Endometrial microvascular endothelial cells (primary cell): ENCODE results near the gene SIGLEC14. TPM values are rescaled to one million over a fixed set of nuclear protein-coding genes. Genes with fewer than 3 reads are reported as not detected.
"Not testable (repeated sequence)": the region's sequence is repeated elsewhere in the genome, so short reads cannot be mapped to it uniquely, and the experiment has no call there.

Experiments
- in situ Hi-C: cut with HindIII; loops from 2 replicates; pipeline ENCODE4 v1.10.0; 2017; ENCODE audit warnings: low sequenced_read_pairs, low pct_unique_long_range_greater_than_20kb; ENCODE audit errors: inconsistent ontology term
- total RNA-seq: library from RNA; depleted of rRNA; stranded (reverse); fragments of >200 nt; gene quantifications from one replicate; pipeline ENCODE4 v1.2.3, GENCODE V29; 2015; ENCODE audit errors: inconsistent ontology term

SIGLEC14 gene
- total RNA-seq, 1 donor from 2014 or later = 0.28 TPM

DNA sequence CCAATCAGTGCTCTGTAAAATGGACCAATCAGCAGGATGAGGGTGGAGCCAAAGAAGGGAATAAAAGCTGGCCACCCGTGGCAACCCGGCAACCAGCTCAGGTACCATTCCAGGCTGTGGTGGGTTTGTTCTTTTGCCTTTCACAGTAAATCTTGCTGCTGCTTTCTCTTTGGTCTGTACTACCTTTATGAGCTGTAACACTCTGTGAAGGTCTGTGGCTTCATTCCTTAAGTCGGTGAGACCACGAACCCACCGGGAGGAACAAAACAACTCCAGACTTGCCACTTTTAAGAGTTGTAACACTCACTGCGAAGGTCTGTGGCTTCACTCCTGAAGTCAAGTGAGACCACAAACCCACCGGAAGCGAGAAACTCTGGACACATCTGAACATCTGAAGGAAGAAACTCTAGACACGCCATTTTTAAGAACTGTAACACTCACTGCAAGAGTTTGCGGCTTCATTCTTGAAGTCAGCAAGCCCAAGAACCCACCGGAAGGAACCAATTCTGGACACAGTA lies 30.0 kb upstream of the SIGLEC14 start:
- in situ Hi-C loops = no loop called here

DNA sequence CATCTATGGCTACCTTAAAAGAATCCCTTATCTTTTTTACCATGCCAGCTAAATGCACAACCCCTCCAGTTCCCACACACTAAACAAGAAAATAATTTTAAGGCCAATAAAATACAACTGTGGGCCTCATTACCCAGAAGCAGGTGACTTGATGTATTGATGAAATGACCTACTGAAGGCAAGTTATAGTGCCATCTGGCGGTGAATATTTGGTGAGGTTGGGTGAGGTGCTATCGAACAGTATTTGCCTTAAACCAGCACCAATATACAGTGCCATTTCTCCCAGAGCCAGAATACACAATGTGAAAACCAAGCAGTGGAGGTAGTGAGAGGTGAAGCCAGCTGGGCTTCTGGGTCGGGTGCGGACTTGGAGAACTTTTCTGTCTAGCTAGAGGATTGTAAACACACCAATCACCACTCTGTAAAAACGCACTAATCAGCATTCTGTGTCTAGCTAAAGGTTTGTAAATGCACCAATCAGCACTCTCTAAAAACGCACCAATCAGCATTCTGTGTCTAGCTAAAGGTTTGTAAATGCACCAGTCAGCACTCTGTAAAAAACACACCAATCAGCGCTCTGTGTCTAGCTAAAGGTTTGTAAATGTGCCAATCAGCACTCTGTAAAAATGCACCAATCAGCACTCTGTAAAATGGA lies 29.4 kb upstream of the SIGLEC14 start:
- in situ Hi-C loops = not testable (repeated sequence)

DNA sequence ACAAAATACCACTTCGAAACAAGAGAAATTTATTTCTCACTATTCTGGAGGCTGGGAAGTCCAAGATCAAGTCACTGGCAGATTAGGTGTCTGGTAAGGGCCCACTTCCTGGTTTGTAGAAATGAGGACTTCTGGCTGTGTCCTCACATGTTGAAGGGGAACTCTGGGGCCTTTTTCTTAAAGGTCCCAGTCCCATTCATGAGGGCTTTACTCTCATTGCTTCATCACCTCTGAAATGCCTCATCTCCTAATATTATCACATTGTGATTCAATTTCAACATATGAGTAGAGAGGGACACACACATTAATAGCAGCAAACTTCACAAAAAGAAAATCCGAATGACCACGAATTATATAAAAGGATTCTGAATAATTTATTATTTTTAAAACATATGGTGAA lies 21.6 kb upstream of the SIGLEC14 start:
- in situ Hi-C loops = no loop called here

GRCh38 chr19:51664997-51665396 lies 18.4 kb upstream of the SIGLEC14 start:
- in situ Hi-C loops = no loop called here

DNA sequence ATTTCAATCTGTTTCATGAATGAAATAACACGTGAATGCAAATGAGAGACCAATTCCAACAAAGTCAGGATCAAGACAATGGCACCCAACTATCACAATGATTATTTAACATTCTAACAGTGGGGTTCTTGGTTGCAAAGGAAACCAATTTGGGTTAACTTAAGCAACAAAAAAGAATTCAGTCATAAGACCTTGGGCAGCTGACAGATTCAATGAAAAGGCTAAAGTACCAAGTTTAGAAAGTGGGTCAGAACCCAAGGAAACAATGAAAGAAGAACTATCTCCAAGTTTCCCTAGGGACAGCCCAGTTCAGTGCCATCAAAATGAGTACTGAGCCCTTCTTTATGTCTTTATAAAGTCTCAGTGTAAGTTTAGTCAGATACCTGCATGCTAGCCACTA lies 17.5 kb upstream of the SIGLEC14 start:
- in situ Hi-C loops = no loop called here

- in situ Hi-C loops = no loop called here
Measured at GRCh38 chr19:51663650-51664049, 17.0 kb upstream of the SIGLEC14 start.

DNA sequence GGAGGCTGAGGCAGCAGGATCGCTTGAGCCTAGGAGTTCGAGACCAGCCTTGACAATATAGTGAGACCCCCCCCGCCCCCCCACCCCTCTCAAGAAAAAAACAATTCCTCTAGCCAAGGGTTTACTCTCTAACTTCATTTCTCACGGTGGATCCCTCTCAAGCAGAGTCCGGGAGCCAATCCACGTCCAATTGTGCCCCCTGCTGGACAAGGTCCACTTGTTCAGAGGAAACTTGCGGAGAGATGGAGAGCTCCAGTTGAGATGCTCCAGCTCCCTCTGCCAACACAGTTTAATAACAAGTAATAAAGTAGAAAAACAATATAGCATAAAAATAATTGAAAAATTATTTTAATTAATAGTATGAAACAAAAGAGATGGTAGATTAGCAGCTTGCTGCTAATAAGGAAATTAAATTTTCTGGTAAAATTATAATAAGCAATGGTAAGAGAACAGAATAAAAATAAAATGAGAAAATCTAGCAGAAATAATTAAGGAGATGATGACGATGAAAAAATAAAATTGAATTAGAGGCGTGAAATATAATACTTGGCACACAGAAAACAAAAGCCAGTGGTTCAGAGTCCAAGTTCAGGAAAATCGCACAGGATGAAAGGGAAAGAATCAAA lies 14.5 kb upstream of the SIGLEC14 start:
- in situ Hi-C loops = no loop called here

- in situ Hi-C loops = no loop called here
Measured at GRCh38 chr19:51654783-51655182, 8.2 kb upstream of the SIGLEC14 start.

DNA sequence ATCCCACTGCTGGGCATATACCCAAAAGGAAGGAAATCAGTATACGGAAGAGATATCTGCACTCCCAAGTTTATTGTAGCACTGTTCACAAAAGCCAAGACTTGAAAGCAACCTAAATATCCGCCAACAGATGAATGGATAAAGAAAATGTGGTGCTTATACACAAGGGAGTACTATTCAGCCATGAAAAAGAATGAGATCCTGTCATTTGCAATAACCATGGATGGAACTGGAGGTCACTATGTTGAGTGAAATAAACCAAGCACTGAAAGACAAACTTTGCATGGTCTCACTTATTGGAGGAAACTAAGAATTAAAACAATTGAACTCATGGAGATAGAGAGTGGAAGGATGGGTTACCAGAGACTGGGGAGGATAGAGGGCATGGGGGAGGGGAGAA lies 6.5 kb upstream of the SIGLEC14 start:
- in situ Hi-C loops = no loop called here

GRCh38 chr19:51652266-51652665 lies 5.6 kb upstream of the SIGLEC14 start:
- in situ Hi-C loops = no loop called here

- in situ Hi-C loops = no loop called here
Measured at GRCh38 chr19:51651216-51651846, 4.7 kb upstream of the SIGLEC14 start.

DNA sequence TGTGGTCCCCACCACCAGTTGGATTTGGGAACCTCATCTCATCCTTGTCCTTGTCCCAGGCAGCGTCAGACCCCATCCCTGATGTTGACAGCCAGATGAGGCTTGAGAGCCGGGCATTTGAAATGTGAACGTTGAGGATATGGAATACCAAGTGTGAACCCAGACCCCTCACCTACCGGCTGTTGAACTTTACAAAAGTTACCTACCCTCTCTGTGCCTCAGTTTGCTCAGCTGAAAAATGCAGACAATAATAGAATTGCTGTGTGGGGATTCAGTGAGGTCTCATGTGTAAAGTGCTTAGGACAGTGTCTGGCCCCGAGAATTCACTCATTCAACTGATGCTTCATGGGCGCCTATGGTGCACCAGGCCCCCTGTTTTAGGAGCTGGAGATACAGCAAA lies 693 bp upstream of the SIGLEC14 start:
- in situ Hi-C loops = loop anchor here (10.0 kb wide), 1 partner anchor 63 kb away; no protein-coding TSS in a partner anchor

- in situ Hi-C loops = loop anchor here (10.0 kb wide), 1 partner anchor 60 kb away; no protein-coding TSS in a partner anchor
Measured at GRCh38 chr19:51644636-51645271, 1.9 kb downstream of the SIGLEC14 start.

DNA sequence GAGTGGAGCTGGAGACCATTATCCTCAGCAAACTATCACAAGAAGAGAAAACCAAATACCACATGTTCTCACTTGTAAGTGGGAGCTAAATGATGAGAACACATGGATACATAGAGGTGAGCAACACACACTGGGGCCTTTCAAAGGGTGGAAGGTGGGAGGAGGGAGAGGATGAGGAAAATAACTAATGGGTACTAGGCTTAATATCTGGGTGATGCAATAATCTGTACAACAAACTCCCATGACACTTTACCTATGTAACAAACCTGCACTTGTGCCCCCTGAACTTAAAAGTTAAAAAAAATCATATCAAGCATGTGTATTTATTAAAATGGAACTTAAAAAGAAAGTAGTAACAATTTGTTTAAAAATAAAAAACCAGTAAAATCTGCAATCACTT lies 5.0 kb downstream of the SIGLEC14 start:
- in situ Hi-C loops = loop anchor here (10.0 kb wide), 1 partner anchor 57 kb away; no protein-coding TSS in a partner anchor

- in situ Hi-C loops = loop anchor here (10.0 kb wide), 1 partner anchor 56 kb away; no protein-coding TSS in a partner anchor
Measured at GRCh38 chr19:51640386-51640785, 6.2 kb downstream of the SIGLEC14 start.

GRCh38 chr19:51639916-51640315 lies 6.7 kb downstream of the SIGLEC14 start:
- in situ Hi-C loops = loop anchor here (10.0 kb wide), 1 partner anchor 55 kb away; no protein-coding TSS in a partner anchor

DNA sequence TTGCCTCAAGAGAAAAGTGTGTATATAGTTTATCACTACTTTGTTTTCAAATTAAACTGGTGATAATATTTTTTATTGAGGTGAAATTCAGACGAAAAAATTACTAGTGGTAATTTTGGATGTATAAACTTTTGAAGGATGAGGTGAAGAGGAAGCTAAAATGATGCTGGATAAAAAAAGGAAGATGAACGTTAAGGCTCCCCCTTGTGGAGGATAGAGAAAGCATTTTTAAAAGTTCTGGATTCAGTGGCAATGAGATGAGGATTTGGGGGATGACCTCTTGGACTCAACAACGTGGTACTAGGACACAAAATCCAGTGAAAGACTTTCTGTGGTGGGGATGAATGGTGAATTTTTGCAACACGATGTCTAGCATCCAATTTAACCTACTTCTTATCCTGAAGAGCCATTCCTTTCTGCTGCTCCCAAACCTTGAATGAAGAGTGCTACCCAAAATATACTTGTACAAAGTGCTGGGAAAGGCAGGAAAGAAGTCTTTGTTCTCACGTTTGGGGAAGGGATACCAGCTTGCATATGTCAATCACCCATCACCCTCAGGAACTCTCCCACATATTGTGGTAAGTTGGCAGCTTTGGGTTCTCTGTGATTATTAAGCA lies 9.2 kb downstream of the SIGLEC14 start:
- in situ Hi-C loops = no loop called here

- in situ Hi-C loops = no loop called here
Measured at GRCh38 chr19:51632126-51632525, 14.5 kb downstream of the SIGLEC14 start.

GRCh38 chr19:51630315-51630714 lies 16.3 kb downstream of the SIGLEC14 start, which contains the start of gene SIGLEC5:
SIGLEC5 (minus strand) TSS chr19:51630401; CDS start chr19:51630335, 66 bp downstream.
- in situ Hi-C loops = not testable (repeated sequence)
